ENCODE measurements around the gene TP53I13.
A peak's percentile ranks its signal among the peaks of the same experiment; 100 is the strongest.

Gene TP53I13

GRCh38 chr17:29595107-29595942 is 26.8 kb downstream of the TP53I13 start:
- DNase-seq, result no peak

GRCh38 chr17:29595943-29596774 is 27.7 kb downstream of the TP53I13 start:
- DNase-seq, result no peak

- DNase-seq, result no peak
These were observed 28.3 kb downstream of the TP53I13 start for GRCh38 chr17:29596811-29597210.

GRCh38 chr17:29597361-29598172 is 29.1 kb downstream of the TP53I13 start:
- DNase-seq, result peak; percentile 55

GRCh38 chr17:29603109-29603674 is 34.7 kb downstream of the TP53I13 start:
- DNase-seq, result no peak

- DNase-seq, result no peak
These were observed 39.2 kb downstream of the TP53I13 start for GRCh38 chr17:29607557-29608195.

- DNase-seq, result no peak
These were observed 40.5 kb downstream of the TP53I13 start for GRCh38 chr17:29608986-29609385.

GRCh38 chr17:29610395-29610794 is 41.9 kb downstream of the TP53I13 start:
- DNase-seq, result no peak

GRCh38 chr17:29611351-29612093 is 43.0 kb downstream of the TP53I13 start:
- DNase-seq, result no peak

GRCh38 chr17:29612094-29612403 is 43.5 kb downstream of the TP53I13 start:
- no peak for DNase-seq

GRCh38 chr17:29612404-29613280 is 44.1 kb downstream of the TP53I13 start:
- no peak for DNase-seq

- no peak for DNase-seq
These were observed 44.9 kb downstream of the TP53I13 start for GRCh38 chr17:29613352-29613837.

GRCh38 chr17:29613856-29614255 is 45.4 kb downstream of the TP53I13 start:
- DNase-seq, result no peak

- no peak for DNase-seq
These were observed 46.0 kb downstream of the TP53I13 start for GRCh38 chr17:29614349-29615047.

- peak; percentile 66 for DNase-seq
These were observed 46.5 kb downstream of the TP53I13 start for GRCh38 chr17:29615048-29615385.

- peak; percentile 97 for DNase-seq
These were observed 47.2 kb downstream of the TP53I13 start for GRCh38 chr17:29615492-29616299.

- DNase-seq, result peak; percentile 53
These were observed 48.0 kb downstream of the TP53I13 start for GRCh38 chr17:29616300-29617048.

- peak; percentile 95 for DNase-seq
These were observed 48.6 kb downstream of the TP53I13 start for GRCh38 chr17:29617125-29617480.
